SK-N-SH (cell line): Measurements from ENCODE around the gene CADPS2. TPM values are rescaled to one million over a fixed set of nuclear protein-coding genes. Genes with fewer than 3 reads are reported as not detected.

Source experiments
- CTCF ChIA-PET: fragments of 300-600, 350-600 bp; formaldehyde crosslinking; extraction: SDS; loops from one replicate; lab custom pipeline; 2021; lab: Yijun Ruan, JAX
- POLR2A ChIA-PET: fragments of 350-600 bp; sonication (Branson Sonifier 250); formaldehyde crosslinking; extraction: SDS; loops from one replicate; lab custom pipeline; 2020; ENCODE audit warnings: antibody characterized with exemption, inconsistent platforms; lab: Yijun Ruan, JAX
- DNase-seq: peaks from one replicate; pipeline ENCODE4 v3.0.0; 2012
- H2AFZ ChIP-seq: fragments of 200-600 bp; sonication (generic); 2 replicates; pipeline ENCODE4 v1.8.1; 2016; ENCODE audit warnings: antibody characterized with exemption, mild to moderate bottlenecking, low read depth
- H3F3A ChIP-seq: fragments of 200-600 bp; sonication (generic); replicated peaks from 2 replicates; pipeline ENCODE3; 2016; ENCODE audit warnings: antibody characterized with exemption, mild to moderate bottlenecking; ENCODE audit not compliant: insufficient read depth
- H3K27ac ChIP-seq, 2 experiments: fragments of 200-500 bp in 1 of 2; fragments of 200-600 bp in 1 of 2; sonication (Bioruptor generic) in 1 of 2; sonication (generic), shearing (Covaris generic) in 1 of 2; 2 replicates each; pipeline versions ENCODE4 v1.5.1 to v1.6.1; 2014 to 2016; ENCODE audit warnings: low read depth in 2 of 2, inconsistent platforms in 1 of 2, low read length in 1 of 2, mild to moderate bottlenecking in 1 of 2, mixed read lengths in 1 of 2
- H3K27me3 ChIP-seq: fragments of 200-600 bp; sonication (generic), shearing (Covaris generic); 2 replicates; pipeline ENCODE4 v1.6.1; 2016; ENCODE audit warnings: mixed run types; ENCODE audit not compliant: insufficient read depth
- H3K36me3 ChIP-seq, 2 experiments: fragments of 200-500 bp in 1 of 2; fragments of 200-600 bp in 1 of 2; sonication (Bioruptor generic) in 1 of 2; sonication (generic) in 1 of 2; replicated peaks in 1 of 2; 2 replicates each; pipeline versions ENCODE3 to v1.5.1; 2014 to 2016; ENCODE audit warnings: low read length in 1 of 2, mild to moderate bottlenecking in 1 of 2; ENCODE audit not compliant: insufficient read depth in 2 of 2, control insufficient read depth in 1 of 2
- H3K4me1 ChIP-seq, 2 experiments: fragments of 200-500 bp in 1 of 2; fragments of 200-600 bp in 1 of 2; sonication (Bioruptor generic) in 1 of 2; sonication (generic), shearing (Covaris generic) in 1 of 2; 2 replicates each; pipeline versions ENCODE4 v1.5.1 to v1.6.1; 2014 to 2016; ENCODE audit warnings: low read depth in 1 of 2, low read length in 1 of 2, mixed run types in 1 of 2; ENCODE audit not compliant: insufficient read depth in 2 of 2, control insufficient read depth in 1 of 2
- H3K4me2 ChIP-seq: fragments of 200-600 bp; sonication (generic), shearing (Covaris generic); 2 replicates; pipeline ENCODE4 v1.6.1; 2017; ENCODE audit warnings: mixed run types
- H3K4me3 ChIP-seq, 2 experiments: fragments of 200-500 bp in 1 of 2; fragments of 200-600 bp in 1 of 2; sonication (Bioruptor generic) in 1 of 2; sonication (generic), shearing (Covaris generic) in 1 of 2; 2 replicates each; pipeline versions ENCODE4 v1.5.1 to v1.8.1; 2014 to 2016; ENCODE audit warnings: low read depth in 2 of 2, inconsistent platforms in 1 of 2, low read length in 1 of 2, mild to moderate bottlenecking in 1 of 2, mixed read lengths in 1 of 2, moderate library complexity in 1 of 2
- H3K79me2 ChIP-seq: fragments of 200-600 bp; sonication (generic); 2 replicates; pipeline ENCODE4 v1.8.1; 2017; ENCODE audit warnings: mild to moderate bottlenecking; ENCODE audit not compliant: insufficient read depth
- H3K9ac ChIP-seq: fragments of 200-600 bp; sonication (generic); 2 replicates; pipeline ENCODE4 v1.6.1; 2017; ENCODE audit warnings: mixed run types
- H3K9me2 ChIP-seq: fragments of 200-600 bp; sonication (generic); 2 replicates; pipeline ENCODE4 v1.6.1; 2017; ENCODE audit warnings: mixed run types
- H3K9me3 ChIP-seq: fragments of 200-600 bp; sonication (generic); 2 replicates; pipeline ENCODE4 v1.6.1; 2017; ENCODE audit warnings: mixed run types, mild to moderate bottlenecking, moderate library complexity
- H4K20me1 ChIP-seq: fragments of 200-600 bp; sonication (generic); 2 replicates; pipeline ENCODE4 v1.6.1; 2017; ENCODE audit warnings: mild to moderate bottlenecking, mixed run types; ENCODE audit not compliant: insufficient read depth
- CHD2 ChIP-seq: fragments of 150-350 bp; IDR thresholded peaks from 2 replicates; pipeline ENCODE4 v1.6.1; 2018; ENCODE audit warnings: low read length; ENCODE audit not compliant: partially characterized antibody
- ELF1 ChIP-seq: IDR thresholded peaks from 2 replicates; pipeline ENCODE4 v1.4.0; 2012
- EZH2phosphoT487 ChIP-seq: fragments of 200-600 bp; sonication (generic); IDR thresholded peaks from 2 replicates; pipeline ENCODE4 v1.6.1; 2017; ENCODE audit warnings: low read depth, mixed run types, mild to moderate bottlenecking, antibody characterized with exemption, moderate library complexity, borderline replicate concordance
- FOSL2 ChIP-seq: IDR thresholded peaks from 2 replicates; pipeline ENCODE4 v1.4.0; 2012; ENCODE audit warnings: low read depth, mild to moderate bottlenecking, moderate library complexity, borderline replicate concordance
- FOXJ3 ChIP-seq: sonication (generic); formaldehyde crosslinking; IDR thresholded peaks from 2 replicates; pipeline ENCODE4 v1.5.1; 2020; ENCODE audit warnings: mild to moderate bottlenecking, missing genetic modification reagents
- GABPA ChIP-seq: IDR thresholded peaks from 2 replicates; pipeline ENCODE4 v1.4.0; 2012; ENCODE audit warnings: low read depth, mild to moderate bottlenecking
- IRF3 ChIP-seq: fragments of 150-350 bp; IDR thresholded peaks from 2 replicates; pipeline ENCODE4 v1.6.1; 2016; ENCODE audit warnings: mild to moderate bottlenecking, low read depth, low read length
- JUND ChIP-seq: IDR thresholded peaks from 2 replicates; pipeline ENCODE4 v1.4.0; 2012
- MXI1 ChIP-seq: IDR thresholded peaks from 2 replicates; pipeline ENCODE4 v1.6.1; 2012; ENCODE audit warnings: mild to moderate bottlenecking, low read depth, low read length, improper control_type of control experiment
- NFIC ChIP-seq: IDR thresholded peaks from 2 replicates; pipeline ENCODE4 v1.4.0; 2012; ENCODE audit warnings: borderline replicate concordance
- NRF1 ChIP-seq: IDR thresholded peaks from 2 replicates; pipeline ENCODE4 v1.6.1; 2012; ENCODE audit warnings: low read depth, mild to moderate bottlenecking, low read length
- RAD21 ChIP-seq: IDR thresholded peaks from 2 replicates; pipeline ENCODE4 v1.6.1; 2012; ENCODE audit warnings: mild to moderate bottlenecking, low read length
- RCOR1 ChIP-seq: fragments of 150-350 bp; IDR thresholded peaks from 2 replicates; pipeline ENCODE4 v1.6.1; 2017; ENCODE audit warnings: antibody characterized with exemption, low read length
- REST ChIP-seq: IDR thresholded peaks from 2 replicates; pipeline ENCODE4 v1.6.1; 2012; ENCODE audit warnings: mild to moderate bottlenecking, low read depth, low read length, moderate library complexity
- RFX5 ChIP-seq: IDR thresholded peaks from 2 replicates; pipeline ENCODE4 v1.6.1; 2012; ENCODE audit warnings: mild to moderate bottlenecking, improper control_type of control experiment, low read length
- SIN3A ChIP-seq: IDR thresholded peaks from 2 replicates; pipeline ENCODE4 v1.6.1; 2012; ENCODE audit warnings: low read depth, mild to moderate bottlenecking, low read length, moderate library complexity, borderline replicate concordance
- USF1 ChIP-seq: IDR thresholded peaks from 2 replicates; pipeline ENCODE4 v1.4.0; 2012; ENCODE audit warnings: low read depth, borderline replicate concordance
- YY1 ChIP-seq: IDR thresholded peaks from 2 replicates; pipeline ENCODE4 v1.4.0; 2012; ENCODE audit warnings: low read depth, mild to moderate bottlenecking
- WGBS: methylation state at CpG from one replicate; pipeline ENCODE4 v1.1.6; 2017; ENCODE audit warnings: low lambda C conversion rate; 5-methylcytosine and 5-hydroxymethylcytosine counted together
- polyA plus RNA-seq, 3 experiments: library from polyadenylated mRNA; depleted of rRNA; stranded (reverse); fragments of >200 nt; gene quantifications; 2 replicates each; pipeline ENCODE4 v1.2.3, GENCODE V29; 2012

CADPS2 gene
- polyA plus RNA-seq, 1 of the 3 experiments (the other 2 are of a cell fraction): 0.05 TPM

GRCh38 chr7:122438492-122438891 lies 447.8 kb downstream of the CADPS2 start:
- H3F3A ChIP-seq: no peaks in the 10 kb centered on the region
- WGBS: 0% methylated on average over 1 of the region's 1 CpG
- no peak for TF ChIP-seq CHD2

GRCh38 chr7:122438006-122438405 lies 448.3 kb downstream of the CADPS2 start:
- Histone ChIP-seq H3F3A (no peaks in the 10 kb centered on the region), H3K4me2 (no peak overlapping the region), H3K36me3 (no peaks in the 10 kb centered on the region), H3K27ac (no peak overlapping the region), H3K9me3 (no peaks in the 10 kb centered on the region), H3K9me2 (no peaks in the 10 kb centered on the region), H3K4me3 (no peak overlapping the region), H3K4me1 (no peaks in the 10 kb centered on the region), H3K27me3 (no peaks in the 10 kb centered on the region), H3K79me2 (no peaks in the 10 kb centered on the region), H2AFZ (no peak overlapping the region), H4K20me1 (no peaks in the 10 kb centered on the region), H3K9ac (no peak overlapping the region)
- ChIA-PET POLR2A (no interaction called here), CTCF (no interaction called here)
- TF ChIP-seq YY1: no peak
- no peak for TF ChIP-seq USF1
- WGBS: under 1% methylated on average over 3 of the region's 3 CpGs
- no peak for DNase-seq

More at GRCh38 chr7:122438492-122438891, 447.8 kb downstream of the CADPS2 start:
- H3K4me1 ChIP-seq: no peaks in the 10 kb centered on the region; a peak in 1 of 4 replicates
- no peak overlapping the region for H3K27ac ChIP-seq
- CTCF ChIA-PET: no interaction called here
- no peaks in the 10 kb centered on the region for H3K9me3 ChIP-seq
- POLR2A ChIA-PET: no interaction called here
- H2AFZ ChIP-seq: no peak overlapping the region
- no peaks in the 10 kb centered on the region for H4K20me1 ChIP-seq
- DNase-seq: no peak
- no peak overlapping the region for H3K9ac ChIP-seq
- H3K27me3 ChIP-seq: no peaks in the 10 kb centered on the region
- no peaks in the 10 kb centered on the region for H3K9me2 ChIP-seq
- H3K4me2 ChIP-seq: no peak overlapping the region
- no peak overlapping the region for H3K4me3 ChIP-seq
- H3K36me3 ChIP-seq: no peaks in the 10 kb centered on the region
- H3K79me2 ChIP-seq: no peaks in the 10 kb centered on the region

- Histone ChIP-seq H3K9me3 (no peaks in the 10 kb centered on the region), H4K20me1 (no peaks in the 10 kb centered on the region), H3K4me2 (no peak overlapping the region), H2AFZ (no peak overlapping the region), H3K4me1 (no peaks in the 10 kb centered on the region), H3K9me2 (no peaks in the 10 kb centered on the region), H3K27ac (no peak overlapping the region), H3K79me2 (no peaks in the 10 kb centered on the region), H3K36me3 (no peaks in the 10 kb centered on the region), H3K9ac (no peak overlapping the region), H3K27me3 (no peaks in the 10 kb centered on the region), H3K4me3 (no peak overlapping the region), H3F3A (no peaks in the 10 kb centered on the region)
- WGBS: 0% methylated on average over 2 of the region's 2 CpGs
- CTCF ChIA-PET: no interaction called here
- POLR2A ChIA-PET: no interaction called here
- no peak for DNase-seq
- TF ChIP-seq GABPA: no peak
- TF ChIP-seq JUND: no peak
- no peak for TF ChIP-seq MXI1
- TF ChIP-seq EZH2phosphoT487: no peak
- TF ChIP-seq RAD21: no peak
- no peak for TF ChIP-seq ELF1
- TF ChIP-seq SIN3A: no peak
- no peak for TF ChIP-seq NRF1
- no peak for TF ChIP-seq IRF3
- no peak for TF ChIP-seq CHD2
- no peak for TF ChIP-seq NFIC
- TF ChIP-seq YY1: no peak
- TF ChIP-seq RFX5: no peak
- TF ChIP-seq REST: no peak
- TF ChIP-seq FOXJ3 (CRISPR knock-in tag): no peak
- TF ChIP-seq RCOR1: no peak
- no peak for TF ChIP-seq FOSL2
Observed at GRCh38 chr7:122433765-122434164, 452.5 kb downstream of the CADPS2 start.
